Pancreas (tissue), 10 donors: ENCODE data around the gene ETAA1. TPM values are rescaled to one million over a fixed set of nuclear protein-coding genes. Genes with fewer than 3 reads are reported as not detected.

ENCODE experiments used
- ATAC-seq, 4 donors: fragments of 200-7000 bp; cut with Tn5 transposase; one replicate each; pipeline versions ENCODE4 v1.8.0 to v1.9.1; 2020; ENCODE audit warnings: mild to moderate bottlenecking in 4 of 4, moderate library complexity in 4 of 4
- DNase-seq, 6 donors: peaks; one replicate each; pipeline ENCODE4 v3.0.0-alpha.2; 2020
- FAIRE-seq: peaks from 2 replicates; lab custom pipeline; 2012; peaks lifted over from hg19 to GRCh38; lab: Jason Lieb, UNC
- H3K27ac ChIP-seq, 4 donors: fragments of 200-600 bp; sonication (generic); 1 replicate in 3 of 4; 2 replicates in 1 of 4; pipeline versions ENCODE4 v1.5.0 to v1.8.0; 2020
- H3K27me3 ChIP-seq, 4 donors: fragments of 200-600 bp; one replicate each; pipeline ENCODE4 v1.8.0; 2021
- H3K36me3 ChIP-seq, 3 donors: fragments of 200-600 bp; sonication (generic) in 1 of 3; one replicate each; pipeline versions ENCODE4 v1.5.0 to v1.8.0; 2020 to 2021
- H3K4me1 ChIP-seq, 3 donors: fragments of 200-600 bp; one replicate each; pipeline ENCODE4 v1.8.0; 2021
- H3K4me3 ChIP-seq, 4 donors: fragments of 200-600 bp; sonication (generic) in 2 of 4; one replicate each; pipeline versions ENCODE4 v1.5.0 to v1.8.0; 2020 to 2021
- H3K9me3 ChIP-seq, 4 donors: fragments of 200-600 bp; one replicate each; pipeline ENCODE4 v1.8.0; 2021
- CTCF ChIP-seq, 4 donors: fragments of 200-600 bp; sonication (generic) in 3 of 4; IDR thresholded peaks; one replicate each; pipeline versions ENCODE4 v1.5.0 to v1.8.0; 2021; ENCODE audit warnings: antibody characterized with exemption in 4 of 4
- WGBS, 2 donors: extraction: QIAGEN DNeasy Blood & Tissue Kit; methylation state at CpG; one replicate each; pipeline ENCODE4 v1.1.7; 2013; 5-methylcytosine and 5-hydroxymethylcytosine counted together
- intact Hi-C, 3 donors: fragments of 100-400 bp; cut with DNase I; formaldehyde crosslinking; loops; one replicate each; pipeline versions ENCODE4 v1.11.1 to v1.14.2; 2022
- polyA plus RNA-seq, 2 donors: library from polyadenylated mRNA; stranded (reverse); fragments of 200-250 nt; gene quantifications; one replicate each; pipeline ENCODE4 v1.2.3, GENCODE V29; 2013
- total RNA-seq, 6 donors: library from RNA; stranded (reverse); fragmentation: NEBNext Ultra II Directional in 4 of 6; extraction: Animal tissue kit (Norgen Biotek cat#: 25700) in 4 of 6; gene quantifications; one replicate each; pipeline versions ENCODE4 v1.2.1 to v1.2.4, GENCODE V29; 2021 to 2023
- donor health status: healthy with polysubstance abuse.
- donor health status: DM: no; HTN: no; CAD: no; lungs with moderate emphysema.
- donor health status: DM: no; HTN: no; CAD: no.
- donor health status: control.
- donor health status: control.
- donor health status: Bipolar disorder and iron deficiency.
- donor health status: DM: yes; HTN: yes; CAD: no.
- donor health status: DM: no; HTN: no; CAD: no.
- donor health status: DM: no; HTN: no; CAD: no.
- donor health status: DM: yes; HTN: yes; CAD: no.

Gene ETAA1
- total and polyA plus RNA-seq, 8 donors: 5.1 to 8.4 (median 6.4) TPM

GRCh38 chr2:67423489-67423888 is 26.4 kb downstream of the ETAA1 start:
- WGBS, 2 donors: 85 to 95% methylated on average over 1 of the region's 1 CpG
- no peak for ATAC-seq

GRCh38 chr2:67436221-67436620 is 39.1 kb downstream of the ETAA1 start:
- FAIRE-seq (no peak), ATAC-seq (no peak), DNase-seq (no peak)
- TF ChIP-seq CTCF (IDR thresholded peaks at IDR 0.05): no peak
- Histone ChIP-seq H3K27ac (no peak overlapping the region), H3K9me3 (no peaks in the 10 kb centered on the region), H3K36me3 (no peaks in the 10 kb centered on the region), H3K4me3 (no peak overlapping the region), H3K27me3 (no peaks in the 10 kb centered on the region), H3K4me1 (peaks cover 0 to 7% (median 0%) of the 10 kb centered on the region in 3 donors)
- WGBS, 2 donors: 90 to 94% methylated on average over 4 of the region's 4 CpGs
- intact Hi-C loops: no loop called here

More at GRCh38 chr2:67423489-67423888, 26.4 kb downstream of the ETAA1 start:
- TF ChIP-seq CTCF (IDR thresholded peaks at IDR 0.05): no peak
- Histone ChIP-seq H3K27ac (no peak overlapping the region), H3K36me3 (no peaks in the 10 kb centered on the region), H3K4me3 (no peak overlapping the region), H3K27me3 (no peaks in the 10 kb centered on the region), H3K9me3 (no peaks in the 10 kb centered on the region), H3K4me1 (no peaks in the 10 kb centered on the region)
- DNase-seq (no peak), FAIRE-seq (no peak)
- intact Hi-C loops: no loop called here

GRCh38 chr2:67437114-67437513 is 40.0 kb downstream of the ETAA1 start:
- H3K27ac ChIP-seq: no peak overlapping the region
- no peak for DNase-seq
- no peak overlapping the region for H3K4me3 ChIP-seq
- no peaks in the 10 kb centered on the region for H3K9me3 ChIP-seq
- FAIRE-seq: no peak
- H3K27me3 ChIP-seq: no peaks in the 10 kb centered on the region
- H3K4me1 ChIP-seq: peaks cover 0 to 7% (median 0%) of the 10 kb centered on the region in 3 donors
- 54 to 57% methylated on average over 1 of the region's 1 CpG for WGBS, 2 donors
- no peak for ATAC-seq
- intact Hi-C loops: no loop called here
- H3K36me3 ChIP-seq: no peaks in the 10 kb centered on the region
- TF ChIP-seq CTCF (IDR thresholded peaks at IDR 0.05): no peak

DNA sequence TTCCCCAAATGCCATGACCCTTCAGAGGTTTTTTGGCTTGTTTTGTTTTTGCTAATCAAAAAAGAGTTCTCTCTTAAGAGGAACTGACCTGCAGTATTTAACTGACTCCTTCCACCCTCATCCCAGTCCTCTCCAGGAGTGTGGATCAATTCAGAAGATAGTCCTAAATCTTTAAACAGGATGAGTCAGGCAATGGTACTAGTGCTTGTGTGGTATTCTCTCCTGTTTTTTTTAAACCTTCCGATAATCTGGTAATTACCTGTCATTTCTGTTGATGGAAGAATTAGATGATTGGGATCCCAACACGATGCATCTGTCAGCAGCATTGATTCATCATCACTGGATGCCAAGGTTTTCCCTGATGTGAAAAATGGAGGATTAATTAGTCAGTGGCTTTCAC is 41.2 kb downstream of the ETAA1 start:
- peaks cover 0 to 7% (median 0%) of the 10 kb centered on the region in 3 donors for H3K4me1 ChIP-seq
- H3K27ac ChIP-seq: no peak overlapping the region
- DNase-seq: no peak
- intact Hi-C loops: no loop called here
- FAIRE-seq: no peak
- H3K9me3 ChIP-seq: no peaks in the 10 kb centered on the region
- no peaks in the 10 kb centered on the region for H3K27me3 ChIP-seq
- no peak for TF ChIP-seq CTCF (IDR thresholded peaks at IDR 0.05)
- 76 to 77% methylated on average over 2 of the region's 2 CpGs for WGBS, 2 donors
- no peaks in the 10 kb centered on the region for H3K36me3 ChIP-seq
- no peak overlapping the region for H3K4me3 ChIP-seq
- ATAC-seq: no peak

GRCh38 chr2:67445652-67446268 is 48.6 kb downstream of the ETAA1 start:
- Histone ChIP-seq H3K27ac (no peak overlapping the region), H3K9me3 (no peaks in the 10 kb centered on the region), H3K4me3 (no peak overlapping the region), H3K36me3 (no peaks in the 10 kb centered on the region), H3K4me1 (peaks cover 0 to 16% (median 4%) of the 10 kb centered on the region in 3 donors), H3K27me3 (no peaks in the 10 kb centered on the region)
- 58 to 74% methylated on average over 5 of the region's 5 CpGs for WGBS, 2 donors
- DNase-seq (no peak), FAIRE-seq (no peak), ATAC-seq (peak in 1 of 4 donors; percentile 20)
- intact Hi-C loops: no loop called here
- no peak for TF ChIP-seq CTCF (IDR thresholded peaks at IDR 0.05)
